Measurements from ENCODE around the gene GTF2A1. TPM values are rescaled to one million over a fixed set of nuclear protein-coding genes. Genes with fewer than 3 reads are reported as not detected.
A peak's percentile ranks its signal among the peaks of the same experiment; 100 is the strongest.

GTF2A1 gene
- total RNA-seq, 3 donors from 2014 or later: 27.5 to 33.3 (median 29.7) TPM

DNA sequence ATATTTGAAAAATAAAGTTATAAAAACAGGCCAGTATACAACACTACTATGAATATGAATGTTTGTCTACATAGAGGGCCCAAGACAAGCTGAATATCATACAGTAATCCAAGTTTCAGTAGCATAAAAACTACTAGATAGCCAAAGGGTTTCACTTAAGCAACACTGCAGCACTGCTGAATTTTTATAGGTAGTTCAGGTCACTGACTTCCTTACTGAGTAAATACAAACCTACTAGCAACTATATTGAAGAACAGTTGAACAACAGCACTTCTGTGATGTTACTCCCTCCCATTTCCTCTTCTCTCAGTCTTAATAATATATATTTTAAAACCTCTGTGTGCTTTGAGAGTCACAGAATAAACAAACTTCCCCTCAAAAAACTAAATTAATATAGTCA lies 42.7 kb downstream of the GTF2A1 start:
- Histone ChIP-seq H3K4me1 (no peaks in the 10 kb centered on the region), H3K4me3 (no peak overlapping the region), H3K27me3 (no peaks in the 10 kb centered on the region), H3K27ac (no peak overlapping the region), H3K36me3 (no peaks in the 10 kb centered on the region), H3K9me3 (no peaks in the 10 kb centered on the region)
- intact Hi-C loops (cut with DNase I; ENCODE audit: low total_unique reads): no loop called here
- TF ChIP-seq, protein P1, sequence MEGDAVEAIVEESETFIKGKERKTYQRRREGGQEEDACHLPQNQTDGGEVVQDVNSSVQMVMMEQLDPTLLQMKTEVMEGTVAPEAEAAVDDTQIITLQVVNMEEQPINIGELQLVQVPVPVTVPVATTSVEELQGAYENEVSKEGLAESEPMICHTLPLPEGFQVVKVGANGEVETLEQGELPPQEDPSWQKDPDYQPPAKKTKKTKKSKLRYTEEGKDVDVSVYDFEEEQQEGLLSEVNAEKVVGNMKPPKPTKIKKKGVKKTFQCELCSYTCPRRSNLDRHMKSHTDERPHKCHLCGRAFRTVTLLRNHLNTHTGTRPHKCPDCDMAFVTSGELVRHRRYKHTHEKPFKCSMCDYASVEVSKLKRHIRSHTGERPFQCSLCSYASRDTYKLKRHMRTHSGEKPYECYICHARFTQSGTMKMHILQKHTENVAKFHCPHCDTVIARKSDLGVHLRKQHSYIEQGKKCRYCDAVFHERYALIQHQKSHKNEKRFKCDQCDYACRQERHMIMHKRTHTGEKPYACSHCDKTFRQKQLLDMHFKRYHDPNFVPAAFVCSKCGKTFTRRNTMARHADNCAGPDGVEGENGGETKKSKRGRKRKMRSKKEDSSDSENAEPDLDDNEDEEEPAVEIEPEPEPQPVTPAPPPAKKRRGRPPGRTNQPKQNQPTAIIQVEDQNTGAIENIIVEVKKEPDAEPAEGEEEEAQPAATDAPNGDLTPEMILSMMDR (IDR thresholded peaks at IDR 0.05): no peak
- no peak for TF ChIP-seq POLR2A (IDR thresholded peaks at IDR 0.05)
- no peak for TF ChIP-seq POLR2AphosphoS5 (IDR thresholded peaks at IDR 0.05)
- DNase-seq (ENCODE audit: low spot score in 2 of 2): no peak

- H3K4me3 ChIP-seq: no peak overlapping the region
- H3K27me3 ChIP-seq: no peaks in the 10 kb centered on the region
- DNase-seq (ENCODE audit: low spot score in 2 of 2): no peak
- H3K36me3 ChIP-seq: no peaks in the 10 kb centered on the region
- TF ChIP-seq POLR2A (IDR thresholded peaks at IDR 0.05) (no peak), POLR2AphosphoS5 (IDR thresholded peaks at IDR 0.05) (no peak)
- TF ChIP-seq, protein P1 (IDR thresholded peaks at IDR 0.05): no peak
- no peak overlapping the region for H3K27ac ChIP-seq
- intact Hi-C loops (cut with DNase I; ENCODE audit: low total_unique reads): no loop called here
- no peaks in the 10 kb centered on the region for H3K4me1 ChIP-seq
- H3K9me3 ChIP-seq: no peaks in the 10 kb centered on the region
These were observed 43.5 kb downstream of the GTF2A1 start for GRCh38 chr14:81177225-81177624.

DNA sequence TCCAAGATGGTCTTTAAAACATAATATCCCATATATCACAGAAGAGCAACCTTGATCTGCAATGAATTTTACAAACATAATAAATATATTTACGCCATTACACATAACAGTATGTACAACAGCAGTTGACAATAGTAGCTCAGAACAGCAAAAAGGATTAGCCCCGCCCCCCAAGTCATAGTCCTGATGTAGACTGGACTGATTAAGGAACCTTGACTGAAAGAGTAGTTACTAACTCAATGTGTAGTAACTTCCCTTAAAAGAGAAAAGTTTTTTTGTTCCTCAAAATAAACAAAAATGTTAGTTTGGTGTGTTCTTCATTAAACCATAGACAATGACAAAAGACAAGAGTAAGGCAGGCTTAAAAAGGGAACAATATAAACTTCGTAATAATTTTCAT lies 44.5 kb downstream of the GTF2A1 start:
- Histone ChIP-seq H3K27me3 (no peaks in the 10 kb centered on the region), H3K27ac (no peak overlapping the region), H3K4me1 (no peaks in the 10 kb centered on the region), H3K9me3 (no peaks in the 10 kb centered on the region), H3K4me3 (no peak overlapping the region), H3K36me3 (no peaks in the 10 kb centered on the region)
- TF ChIP-seq POLR2AphosphoS5 (IDR thresholded peaks at IDR 0.05): no peak
- TF ChIP-seq POLR2A (IDR thresholded peaks at IDR 0.05): no peak
- TF ChIP-seq, protein P1 (IDR thresholded peaks at IDR 0.05): no peak
- DNase-seq (ENCODE audit: low spot score in 2 of 2): peak in 1 of 2 donors; percentile 26
- intact Hi-C loops (cut with DNase I; ENCODE audit: low total_unique reads): no loop called here

- Histone ChIP-seq H3K4me3 (no peak overlapping the region), H3K9me3 (no peaks in the 10 kb centered on the region), H3K36me3 (no peaks in the 10 kb centered on the region), H3K27ac (no peak overlapping the region), H3K4me1 (no peaks in the 10 kb centered on the region), H3K27me3 (no peaks in the 10 kb centered on the region)
- no peak for DNase-seq (ENCODE audit: low spot score in 2 of 2)
- TF ChIP-seq POLR2A (IDR thresholded peaks at IDR 0.05) (no peak), POLR2AphosphoS5 (IDR thresholded peaks at IDR 0.05) (no peak)
- TF ChIP-seq, protein P1 (IDR thresholded peaks at IDR 0.05): no peak
- intact Hi-C loops (cut with DNase I; ENCODE audit: low total_unique reads): no loop called here
These were observed 47.9 kb downstream of the GTF2A1 start for GRCh38 chr14:81172881-81173280.

GRCh38 chr14:81172353-81172752 lies 48.4 kb downstream of the GTF2A1 start:
- no peaks in the 10 kb centered on the region for H3K27me3 ChIP-seq
- no peaks in the 10 kb centered on the region for H3K36me3 ChIP-seq
- intact Hi-C loops (cut with DNase I; ENCODE audit: low total_unique reads): no loop called here
- no peaks in the 10 kb centered on the region for H3K4me1 ChIP-seq
- no peak overlapping the region for H3K27ac ChIP-seq
- no peaks in the 10 kb centered on the region for H3K9me3 ChIP-seq
- DNase-seq (ENCODE audit: low spot score in 2 of 2): no peak
- TF ChIP-seq, protein P1 (IDR thresholded peaks at IDR 0.05): no peak
- TF ChIP-seq POLR2A (IDR thresholded peaks at IDR 0.05): no peak
- no peak for TF ChIP-seq POLR2AphosphoS5 (IDR thresholded peaks at IDR 0.05)
- H3K4me3 ChIP-seq: no peak overlapping the region
